HepG2 (cell line): Measurements from ENCODE around the gene CKS1B. TPM values are rescaled to one million over a fixed set of nuclear protein-coding genes. Genes with fewer than 3 reads are reported as not detected.

Source experiments
- ATAC-seq: fragments of 200-7000 bp; cut with Tn5 transposase; 3 replicates; pipeline ENCODE4 v1.9.1; 2020; ENCODE audit warnings: mild to moderate bottlenecking, moderate library complexity
- BruUV-seq: library from RNA; stranded (reverse); fragments of 400-500 nt; replicated peaks from 2 replicates; lab custom pipeline; 2021; lab: Mats Ljungman, UMichigan
- CTCF ChIA-PET: fragments of 300-600 bp; formaldehyde crosslinking; extraction: SDS; loops from one replicate; lab custom pipeline; 2021; ENCODE audit warnings: low total read pairs, inconsistent platforms, low intra/inter-chr PET ratio; lab: Yijun Ruan, JAX
- POLR2A ChIA-PET: fragments of 350-600 bp; sonication (Branson Sonifier 250); formaldehyde crosslinking; loops from one replicate; lab custom pipeline; 2020; ENCODE audit warnings: antibody characterized with exemption, inconsistent platforms; lab: Yijun Ruan, JAX
- DNase-seq: peaks from one replicate; pipeline ENCODE4 v3.0.0-alpha.2; 2015; ENCODE audit warnings: low spot score
- FAIRE-seq: peaks from 3 replicates; lab custom pipeline; 2011; peaks lifted over from hg19 to GRCh38; lab: Jason Lieb, UNC
- H2AFZ ChIP-seq: one replicate; pipeline ENCODE4 v1.6.1; 2011; ENCODE audit warnings: low read length, inconsistent platforms
- H3K27ac ChIP-seq: fragments of 300-600 bp; 3 replicates; pipeline ENCODE4 v1.8.0; 2011; ENCODE audit warnings: mixed run types, mild to moderate bottlenecking, mixed read lengths, low read length, inconsistent platforms; ENCODE audit not compliant: insufficient read depth; ENCODE audit errors: extremely low read length
- H3K27me3 ChIP-seq, 2 experiments: fragments of 200-600 bp in 1 of 2; 2 replicates in 1 of 2; 3 replicates in 1 of 2; pipeline versions ENCODE4 v1.6.0 to v1.8.0; 2011; ENCODE audit warnings: low read length in 2 of 2, mild to moderate bottlenecking in 2 of 2, moderate library complexity in 2 of 2, inconsistent platforms in 1 of 2; ENCODE audit not compliant: insufficient read depth in 2 of 2, control insufficient read depth in 1 of 2
- H3K36me3 ChIP-seq, 2 experiments: fragments of 200-600 bp in 1 of 2; replicated peaks in 1 of 2; 2 replicates in 1 of 2; 3 replicates in 1 of 2; pipeline versions ENCODE4 v1.5.1 to v1.8.0; 2011; ENCODE audit warnings: low read length in 2 of 2, inconsistent platforms in 1 of 2; ENCODE audit not compliant: insufficient read depth in 2 of 2, control insufficient read depth in 1 of 2
- H3K4me1 ChIP-seq: 2 replicates; pipeline ENCODE4 v1.5.1; 2012; ENCODE audit warnings: low read length, inconsistent platforms; ENCODE audit not compliant: insufficient read depth
- H3K4me2 ChIP-seq: 2 replicates; pipeline ENCODE4 v1.6.0; 2011; ENCODE audit warnings: low read depth, low read length, inconsistent platforms
- H3K4me3 ChIP-seq, 3 experiments: fragments of 200-600 bp in 1 of 3; sonication (generic), shearing (Covaris generic) in 1 of 3; replicated peaks in 1 of 3; 2 replicates each; pipeline ENCODE4 v1.5.1; 2011 to 2016; ENCODE audit warnings: low read length in 3 of 3, inconsistent platforms in 2 of 3, low read depth in 2 of 3, mild to moderate bottlenecking in 2 of 3, control low read depth in 1 of 3, mixed read lengths in 1 of 3; ENCODE audit not compliant: insufficient read depth in 1 of 3
- H3K79me2 ChIP-seq: one replicate; pipeline ENCODE4 v1.6.1; 2011; ENCODE audit warnings: low read length, inconsistent platforms; ENCODE audit not compliant: insufficient read depth
- H3K9ac ChIP-seq: 2 replicates; pipeline ENCODE4 v1.6.0; 2011; ENCODE audit warnings: mild to moderate bottlenecking, low read depth, low read length, inconsistent platforms; ENCODE audit not compliant: insufficient read depth
- H3K9me3 ChIP-seq: 2 replicates; pipeline ENCODE4 v1.5.1; 2012; ENCODE audit warnings: mild to moderate bottlenecking, low read length
- H4K20me1 ChIP-seq: 2 replicates; pipeline ENCODE4 v1.6.0; 2011; ENCODE audit warnings: inconsistent platforms, mild to moderate bottlenecking, low read length, moderate library complexity; ENCODE audit not compliant: insufficient read depth
- DR1 ChIP-seq: sonication (generic); formaldehyde crosslinking; IDR thresholded peaks from 2 replicates; pipeline ENCODE4 v1.8.0; 2021; ENCODE audit warnings: mild to moderate bottlenecking, missing genetic modification reagents, inconsistent platforms
- FOSL1 ChIP-seq: sonication (generic); formaldehyde crosslinking; IDR thresholded peaks from 2 replicates; pipeline ENCODE4 v1.9.0; 2021; ENCODE audit warnings: missing genetic modification reagents, borderline replicate concordance
- HCFC1 ChIP-seq: fragments of 150-350 bp; IDR thresholded peaks from 2 replicates; pipeline ENCODE4 v1.6.1; 2014; ENCODE audit warnings: low read depth, low read length
- IRF9 ChIP-seq: sonication (generic); formaldehyde crosslinking; IDR thresholded peaks from 2 replicates; pipeline ENCODE4 v1.8.0; 2022; ENCODE audit warnings: missing genetic modification reagents, mild to moderate bottlenecking, borderline replicate concordance
- KAT7 ChIP-seq: IDR thresholded peaks from 2 replicates; pipeline ENCODE4 v1.6.1; 2018; ENCODE audit warnings: borderline replicate concordance, missing compliant biosample characterization
- MTA1 ChIP-seq: sonication (generic); formaldehyde crosslinking; IDR thresholded peaks from 2 replicates; pipeline ENCODE4 v1.4.0; 2020; ENCODE audit warnings: missing genetic modification reagents, mild to moderate bottlenecking, borderline replicate concordance
- NONO ChIP-seq, 2 experiments: fragments of 450-650 bp in 1 of 2; sonication (generic) in 1 of 2; formaldehyde crosslinking in 1 of 2; IDR thresholded peaks in 1 of 2; conservative IDR thresholded peaks in 1 of 2; 2 replicates each; pipeline versions ENCODE4 v1.6.1 to v1.8.0; 2017 to 2022; ENCODE audit warnings: mild to moderate bottlenecking in 1 of 2, missing genetic modification reagents in 1 of 2, moderate library complexity in 1 of 2
- SALL1 ChIP-seq: sonication (generic); formaldehyde crosslinking; IDR thresholded peaks from 2 replicates; pipeline ENCODE4 v1.8.0; 2022; ENCODE audit warnings: mild to moderate bottlenecking, missing genetic modification reagents
- SP140L ChIP-seq: sonication (generic); formaldehyde crosslinking; IDR thresholded peaks from 2 replicates; pipeline ENCODE4 v1.4.0; 2020; ENCODE audit warnings: missing genetic modification reagents, borderline replicate concordance
- SRSF1 ChIP-seq: fragments of 200-400 bp; formaldehyde crosslinking; optimal IDR thresholded peaks from 2 replicates; pipeline ENCODE3; 2017; ENCODE audit warnings: mild to moderate bottlenecking, low read depth, low read length, moderate library complexity
- THAP11 ChIP-seq: IDR thresholded peaks from 2 replicates; pipeline ENCODE4 v1.6.1; 2016; ENCODE audit warnings: missing biosample characterization, missing genetic modification reagents
- ZFP36 ChIP-seq: fragments of 150-350 bp; IDR thresholded peaks from 2 replicates; pipeline ENCODE4 v1.6.1; 2018; ENCODE audit warnings: borderline replicate concordance, low read length, low read depth; ENCODE audit not compliant: partially characterized antibody
- ZKSCAN1 ChIP-seq: fragments of 150-350 bp; IDR thresholded peaks from 2 replicates; pipeline ENCODE4 v1.6.1; 2014; ENCODE audit warnings: low read length
- ZNF570 ChIP-seq: sonication (generic); formaldehyde crosslinking; IDR thresholded peaks from 2 replicates; pipeline ENCODE4 v1.4.0; 2020; ENCODE audit warnings: mild to moderate bottlenecking, missing genetic modification reagents, borderline replicate concordance
- ZNF7 ChIP-seq: IDR thresholded peaks from 2 replicates; pipeline ENCODE4 v1.6.1; 2016; ENCODE audit warnings: missing biosample characterization, missing genetic modification reagents
- WGBS: methylation state at CpG from one replicate; pipeline ENCODE4 v1.1.6; 2017; ENCODE audit warnings: low lambda C conversion rate; 5-methylcytosine and 5-hydroxymethylcytosine counted together
- in situ Hi-C: cut with HindIII; loops from 2 replicates; pipeline ENCODE4 v1.10.0; 2017; ENCODE audit warnings: low pct_unique_long_range_greater_than_20kb; ENCODE audit not compliant: extremely low pct_ligation_motif_present
- intact Hi-C: fragments of 100-400 bp; cut with micrococcal nuclease; formaldehyde crosslinking; loops from one replicate; pipeline ENCODE4 v1.10.0; 2022; ENCODE audit not compliant: unreplicated experiment
- polyA plus RNA-seq, 8 experiments: library from polyadenylated mRNA; depleted of rRNA in 3 of 8; stranded (reverse) in 7 of 8; unstranded in 1 of 8; fragments of >200 nt; fragmentation: Illumina TruSeq in 4 of 8; extraction: Trizol in 4 of 8; gene quantifications; 2 replicates each; pipeline versions ENCODE4 v1.2.1 to v1.2.3, GENCODE V29; 2011 to 2016; ENCODE audit warnings: low read depth in 4 of 8, missing spikeins in 1 of 8, mixed read lengths in 1 of 8; ENCODE audit not compliant: insufficient read depth in 1 of 8
- total RNA-seq, 5 experiments: library from RNA; depleted of rRNA; stranded (reverse); fragments of >200 nt; fragmentation: Illumina TruSeq; extraction: Trizol; gene quantifications; 2 replicates each; pipeline ENCODE4 v1.2.3, GENCODE V29; 2016; ENCODE audit warnings: low read depth in 1 of 5
- TF ChIP-seq, protein P1 (sequence below): sonication (generic); formaldehyde crosslinking; IDR thresholded peaks from 2 replicates; pipeline ENCODE4 v1.8.1; 2022; ENCODE audit warnings: mild to moderate bottlenecking, missing genetic modification reagents
- TF ChIP-seq, protein P2 (sequence below): sonication (generic); formaldehyde crosslinking; IDR thresholded peaks from 2 replicates; pipeline ENCODE4 v1.4.0; 2020; ENCODE audit warnings: missing genetic modification reagents

Gene CKS1B
- total and polyA plus RNA-seq, 2 of the 13 experiments (the other 11 are each of a cell fraction or from before 2014, with no cell fraction given) = 217 to 222 TPM

DNA sequence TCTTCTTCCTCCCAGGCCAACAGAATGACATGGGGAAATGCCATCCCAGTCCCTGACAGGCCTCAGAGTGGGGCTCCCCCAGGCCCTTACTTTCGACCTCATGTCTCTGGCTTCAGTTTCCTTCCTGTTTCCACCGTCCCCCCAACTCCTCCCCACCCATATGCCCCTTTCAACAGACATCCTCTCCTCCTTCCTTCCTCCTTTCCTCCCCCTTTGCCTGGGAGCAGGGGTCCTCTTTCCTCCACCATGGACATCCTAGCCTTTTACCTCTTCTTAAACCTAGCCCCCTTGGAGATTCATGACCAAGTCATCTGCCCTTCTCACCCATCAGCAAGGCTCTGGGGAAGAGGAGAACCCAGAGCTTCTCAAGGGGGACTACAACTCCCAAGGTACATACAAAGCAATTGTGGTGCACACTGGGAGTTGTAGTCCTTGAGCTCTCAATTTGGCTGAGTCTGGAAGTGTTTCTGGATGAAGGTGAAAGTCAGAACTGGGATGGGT, 32.2 kb downstream of the CKS1B start (continued):
- TF ChIP-seq, protein P1, sequence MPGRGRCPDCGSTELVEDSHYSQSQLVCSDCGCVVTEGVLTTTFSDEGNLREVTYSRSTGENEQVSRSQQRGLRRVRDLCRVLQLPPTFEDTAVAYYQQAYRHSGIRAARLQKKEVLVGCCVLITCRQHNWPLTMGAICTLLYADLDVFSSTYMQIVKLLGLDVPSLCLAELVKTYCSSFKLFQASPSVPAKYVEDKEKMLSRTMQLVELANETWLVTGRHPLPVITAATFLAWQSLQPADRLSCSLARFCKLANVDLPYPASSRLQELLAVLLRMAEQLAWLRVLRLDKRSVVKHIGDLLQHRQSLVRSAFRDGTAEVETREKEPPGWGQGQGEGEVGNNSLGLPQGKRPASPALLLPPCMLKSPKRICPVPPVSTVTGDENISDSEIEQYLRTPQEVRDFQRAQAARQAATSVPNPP (CRISPR knock-in tag) = no peak
- TF ChIP-seq HCFC1 (peak; percentile 72), THAP11 (CRISPR knock-in tag) (peak; percentile 96)
- TF ChIP-seq, all 625 proteins: peak for 8

GRCh38 chr1:155007251-155007828, 32.9 kb downstream of the CKS1B start:
- 0 out of 6 replicates have a peak overlapping the region, but pooled peaks of 1 of the 3 experiments have one; percentile 28 for H3K4me3 ChIP-seq
- CTCF ChIA-PET = no interaction called here
- no peaks in the 10 kb centered on the region for H3K9me3 ChIP-seq
- no peak for FAIRE-seq
- H3K4me2 ChIP-seq = peak overlapping the region; percentile 36; the same call in 1 of the 2 replicates
- peak overlapping the region; percentile 40 for H3K27ac ChIP-seq
- H3K9ac ChIP-seq = 0 out of 2 replicates have a peak overlapping the region, but pooled peaks have one; percentile 43
- DNase-seq = no peak
- H3K79me2 ChIP-seq = peaks cover 46% of the 10 kb centered on the region
- BruUV-seq = no TSS peak
- intact Hi-C loops = no loop called here
- H2AFZ ChIP-seq = no peak overlapping the region
- H4K20me1 ChIP-seq = peaks cover 6% of the 10 kb centered on the region; the same call in 1 of the 2 replicates
- WGBS = 85% methylated on average over 4 of the region's 6 CpGs
- peak; percentile 18 for ATAC-seq
- peaks cover 3 to 8% of the 10 kb centered on the region in 2 experiments; a peak in 3 of 5 replicates for H3K36me3 ChIP-seq
- in situ Hi-C loops = no loop called here
- POLR2A ChIA-PET = interaction anchor here (0.9 to 1.6 kb wide), 4 partner anchors 10 to 35 kb away, joined by 3 to 10 read pairs (median 6); no protein-coding TSS in a partner anchor
- H3K4me1 ChIP-seq = peaks cover 84% of the 10 kb centered on the region
- no peaks in the 10 kb centered on the region; a peak in 1 of 5 replicates for H3K27me3 ChIP-seq
- TF ChIP-seq ZNF7 = no peak
- TF ChIP-seq MTA1 = peak; percentile 15; the same call in 1 of the 2 replicates
- no peak for TF ChIP-seq KAT7 (CRISPR knock-in tag)
- TF ChIP-seq IRF9 = no peak
- TF ChIP-seq FOSL1 (CRISPR knock-in tag) = no peak
- TF ChIP-seq SRSF1 = no peak
- TF ChIP-seq ZKSCAN1 = no peak
- TF ChIP-seq ZNF570 (CRISPR knock-in tag) = no peak
- no peak for TF ChIP-seq SP140L (CRISPR knock-in tag)
- TF ChIP-seq, protein P2, sequence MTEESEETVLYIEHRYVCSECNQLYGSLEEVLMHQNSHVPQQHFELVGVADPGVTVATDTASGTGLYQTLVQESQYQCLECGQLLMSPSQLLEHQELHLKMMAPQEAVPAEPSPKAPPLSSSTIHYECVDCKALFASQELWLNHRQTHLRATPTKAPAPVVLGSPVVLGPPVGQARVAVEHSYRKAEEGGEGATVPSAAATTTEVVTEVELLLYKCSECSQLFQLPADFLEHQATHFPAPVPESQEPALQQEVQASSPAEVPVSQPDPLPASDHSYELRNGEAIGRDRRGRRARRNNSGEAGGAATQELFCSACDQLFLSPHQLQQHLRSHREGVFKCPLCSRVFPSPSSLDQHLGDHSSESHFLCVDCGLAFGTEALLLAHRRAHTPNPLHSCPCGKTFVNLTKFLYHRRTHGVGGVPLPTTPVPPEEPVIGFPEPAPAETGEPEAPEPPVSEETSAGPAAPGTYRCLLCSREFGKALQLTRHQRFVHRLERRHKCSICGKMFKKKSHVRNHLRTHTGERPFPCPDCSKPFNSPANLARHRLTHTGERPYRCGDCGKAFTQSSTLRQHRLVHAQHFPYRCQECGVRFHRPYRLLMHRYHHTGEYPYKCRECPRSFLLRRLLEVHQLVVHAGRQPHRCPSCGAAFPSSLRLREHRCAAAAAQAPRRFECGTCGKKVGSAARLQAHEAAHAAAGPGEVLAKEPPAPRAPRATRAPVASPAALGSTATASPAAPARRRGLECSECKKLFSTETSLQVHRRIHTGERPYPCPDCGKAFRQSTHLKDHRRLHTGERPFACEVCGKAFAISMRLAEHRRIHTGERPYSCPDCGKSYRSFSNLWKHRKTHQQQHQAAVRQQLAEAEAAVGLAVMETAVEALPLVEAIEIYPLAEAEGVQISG (CRISPR knock-in tag) = no peak
- TF ChIP-seq SALL1 = peak; percentile 47
- TF ChIP-seq NONO (IDR thresholded peaks at IDR 0.05) = no peak
- TF ChIP-seq NONO (CRISPR knock-in tag; conservative IDR thresholded peaks at IDR 0.05) = peak; percentile 49; the same call in 1 of the 2 replicates
- TF ChIP-seq DR1 (CRISPR knock-in tag) = no peak
- TF ChIP-seq ZFP36 = no peak
